T1000 (cell line): Measurements from ENCODE around the gene PDE4C.

Source experiments
- DNase-seq: peaks from one replicate; lab custom pipeline; 2025; ENCODE audit warnings: mixed read lengths; lab: John Stamatoyannopoulos, UW

PDE4C gene

DNA sequence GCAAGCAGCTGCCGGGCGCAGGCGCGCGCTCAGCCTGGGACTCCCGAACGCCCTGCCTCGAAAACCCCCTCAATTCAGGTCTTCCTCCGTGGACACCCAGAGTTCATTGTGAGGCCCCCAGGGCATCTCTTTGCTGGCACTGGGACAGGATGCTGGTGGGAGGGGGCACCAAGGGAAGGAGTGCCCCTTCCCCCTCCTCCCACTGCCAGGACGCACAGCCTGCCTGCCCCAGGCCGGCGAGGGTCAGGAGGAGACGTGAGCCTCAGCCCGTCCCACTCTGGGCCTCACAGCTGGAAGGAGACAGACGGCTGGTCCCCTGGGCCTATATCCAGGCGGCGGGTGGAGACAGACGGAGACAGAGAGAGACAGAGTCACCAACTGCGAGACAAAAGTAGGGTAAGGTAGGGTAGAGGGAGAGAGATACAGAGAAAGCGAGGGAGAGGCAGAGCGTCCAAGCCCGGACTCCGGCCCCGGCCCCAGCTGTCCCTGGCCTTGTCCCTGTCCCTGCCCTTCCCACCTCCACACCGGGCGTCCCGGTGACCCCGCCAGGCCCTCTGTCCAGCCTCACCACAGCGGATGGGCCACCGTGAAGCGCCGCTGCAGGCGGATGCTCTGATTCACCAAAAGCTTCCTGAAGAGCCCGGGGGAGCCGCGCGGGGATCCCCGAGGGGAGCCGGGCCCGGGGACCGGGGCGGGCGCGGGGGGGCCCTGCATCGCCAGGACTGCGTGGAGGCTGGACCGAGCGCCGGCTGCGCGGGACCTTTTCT, at the start of gene PDE4C:
Gene PDE4C (minus strand): TSS at position 737 of the 767 bp plus-strand sequence. CDS start 23 bp downstream, at position 714.
- DNase-seq = no peak

DNA sequence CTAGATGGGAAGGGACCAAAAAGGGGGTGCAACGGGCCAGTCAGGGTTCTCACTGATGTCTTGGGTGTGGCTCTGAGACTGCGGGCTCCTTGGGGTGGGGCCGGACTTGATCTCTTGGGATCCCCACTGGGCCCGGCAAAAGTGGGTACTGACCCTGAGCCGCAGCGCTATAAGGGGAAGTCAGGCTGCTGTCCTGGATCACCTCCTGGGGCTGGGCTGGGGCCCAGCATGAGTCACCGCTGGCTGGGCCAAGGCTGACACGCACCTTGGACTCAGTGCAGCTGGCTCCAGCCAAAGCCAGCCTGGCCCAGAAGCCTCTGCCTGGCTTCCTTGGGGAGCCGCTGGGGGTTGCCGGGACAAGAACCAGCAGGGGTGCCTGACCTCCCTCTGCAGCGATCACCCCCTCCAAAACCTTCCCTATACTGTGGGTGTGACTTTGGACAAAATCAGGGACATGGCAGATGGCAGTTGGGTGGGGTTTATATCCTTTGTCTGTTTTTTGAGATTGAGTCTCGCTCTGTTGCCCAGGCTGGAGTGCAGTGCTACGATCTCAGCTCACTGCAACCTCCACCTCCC, 48.6 kb upstream of the PDE4C start:
- DNase-seq = peak; percentile 66

DNA sequence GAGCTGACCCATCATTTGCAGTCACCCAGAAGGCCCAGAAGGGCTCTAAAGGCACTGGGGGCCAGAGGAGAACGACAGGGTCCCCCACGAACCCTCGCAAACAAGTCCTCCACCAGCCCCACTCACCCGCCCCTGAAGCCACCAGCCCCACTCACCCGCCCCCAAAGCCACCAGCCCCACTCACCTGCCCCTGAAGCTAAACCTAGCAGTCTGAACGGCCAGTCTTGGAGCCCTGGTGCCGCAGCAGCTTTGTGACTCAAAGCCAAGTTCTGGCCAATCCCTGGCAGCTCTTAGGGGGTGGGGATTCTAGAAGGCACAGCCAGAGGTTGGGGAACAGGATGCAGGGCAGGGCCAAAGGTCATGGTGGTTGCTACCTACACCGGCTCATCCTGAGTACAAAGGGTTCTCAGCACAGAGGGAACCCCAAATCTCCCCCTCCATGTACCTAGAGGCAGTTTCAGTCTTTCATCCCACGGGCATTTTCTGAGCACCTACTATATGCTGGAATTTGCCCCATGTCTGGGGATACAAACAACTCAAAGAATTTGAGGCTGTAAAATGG, 48.1 kb upstream of the PDE4C start, which contains the start of gene IQCN:
Gene IQCN (minus strand): TSS at position 234 of the 562 bp plus-strand sequence. CDS start 4,974 bp downstream, outside the sequence.
- DNase-seq = no peak

DNA sequence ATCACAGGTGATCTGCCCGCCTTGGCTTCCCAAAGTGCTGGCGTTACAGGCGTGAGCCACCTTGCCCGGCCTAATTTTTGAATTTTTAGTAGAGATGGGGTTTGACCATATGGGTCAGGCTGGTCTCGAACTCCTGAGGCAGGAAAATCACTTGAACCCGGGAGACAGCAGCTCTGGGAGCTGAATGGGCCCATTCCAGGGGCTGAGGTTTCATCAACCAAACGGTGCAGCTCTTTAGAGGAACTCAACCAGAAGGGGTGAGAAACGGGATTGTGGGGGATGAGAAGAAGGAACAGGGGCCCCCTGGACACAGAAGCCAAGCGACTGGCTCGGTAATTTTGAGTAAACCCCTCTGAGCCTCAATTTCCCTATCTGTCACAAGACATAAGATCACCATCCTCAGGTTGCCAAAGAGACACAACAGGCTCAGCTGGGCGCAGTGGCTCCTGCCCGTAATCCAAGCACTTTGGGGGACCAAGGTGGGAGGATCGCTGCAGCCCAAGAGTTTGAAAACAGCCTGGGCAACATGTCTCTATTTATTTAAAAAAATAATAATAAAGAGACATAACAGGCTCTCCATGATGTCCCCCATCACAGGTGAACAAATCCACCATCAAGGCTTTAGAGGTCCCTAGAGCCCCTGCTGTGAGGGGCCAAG, 47.5 kb upstream of the PDE4C start:
- no peak for DNase-seq

DNA sequence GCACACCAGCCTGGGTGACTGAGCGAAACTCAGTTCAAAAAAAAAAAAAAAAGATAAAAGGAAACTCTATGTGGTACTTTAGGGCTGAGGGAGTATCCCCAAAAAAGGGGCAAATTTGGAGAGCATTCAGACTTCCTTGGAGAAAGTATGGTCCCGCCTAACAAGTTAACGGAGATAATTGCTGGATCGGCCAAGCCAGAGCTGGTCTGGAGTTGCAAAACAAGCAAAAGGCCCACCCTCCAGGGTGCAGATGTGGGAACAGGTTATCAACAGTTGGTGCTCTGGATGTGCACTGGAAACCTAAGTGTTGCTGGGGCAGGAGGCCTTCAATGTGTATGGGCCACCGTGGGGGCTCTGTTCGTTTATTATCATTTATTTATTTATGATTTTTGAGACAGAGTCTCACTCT, 45.2 kb upstream of the PDE4C start:
- no peak for DNase-seq

DNA sequence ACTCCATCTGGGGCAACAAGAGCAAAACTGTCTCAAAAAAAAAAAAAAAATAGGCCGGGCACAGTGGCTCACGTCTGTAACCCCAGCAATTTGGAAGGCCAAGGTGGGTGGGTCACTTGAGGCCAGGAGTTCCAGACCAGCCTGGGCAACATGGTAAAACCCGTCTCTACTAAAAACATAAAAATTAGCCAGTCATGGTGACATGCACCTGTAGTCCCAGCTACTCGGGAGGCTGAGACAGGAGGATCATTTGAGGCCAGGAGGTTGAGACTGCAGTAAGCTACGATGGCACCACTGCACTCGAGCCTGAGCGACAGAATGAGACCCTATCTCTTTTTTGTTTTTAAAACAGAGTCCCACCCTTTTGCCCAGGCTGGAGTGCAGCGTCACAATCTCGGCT, 44.1 kb upstream of the PDE4C start:
- DNase-seq = no peak

DNA sequence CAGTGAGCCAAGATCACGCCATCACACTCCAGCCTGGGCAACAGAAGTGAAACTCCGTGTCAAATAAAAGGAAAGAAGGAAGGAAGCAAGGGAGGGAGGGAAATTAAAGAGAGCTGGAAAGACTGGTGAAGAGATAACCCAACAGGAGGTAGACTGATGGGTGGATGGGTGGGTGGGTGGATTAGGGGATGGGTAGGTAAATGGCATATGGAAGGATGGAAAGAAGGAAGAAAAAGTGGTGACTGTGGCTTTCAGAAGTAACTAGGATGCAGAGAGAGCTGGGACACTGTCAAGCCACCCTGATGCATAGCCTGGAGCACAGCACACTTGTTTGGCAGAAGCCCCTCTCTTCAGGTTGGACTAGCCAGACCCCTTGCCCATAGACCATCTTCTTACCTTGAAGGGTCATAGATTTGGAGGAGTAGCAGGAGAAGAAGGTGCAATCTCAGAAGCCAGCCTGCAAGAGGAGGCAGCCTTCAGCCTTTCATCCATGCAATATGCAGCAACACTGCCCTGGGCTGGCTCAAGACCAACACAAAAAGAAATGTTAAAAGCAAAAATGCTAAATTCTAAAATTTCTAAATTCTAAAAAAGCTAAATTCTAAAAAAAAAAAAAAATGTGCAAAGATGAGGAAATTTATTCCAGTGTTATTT, 43.0 kb upstream of the PDE4C start:
- no peak for DNase-seq

DNA sequence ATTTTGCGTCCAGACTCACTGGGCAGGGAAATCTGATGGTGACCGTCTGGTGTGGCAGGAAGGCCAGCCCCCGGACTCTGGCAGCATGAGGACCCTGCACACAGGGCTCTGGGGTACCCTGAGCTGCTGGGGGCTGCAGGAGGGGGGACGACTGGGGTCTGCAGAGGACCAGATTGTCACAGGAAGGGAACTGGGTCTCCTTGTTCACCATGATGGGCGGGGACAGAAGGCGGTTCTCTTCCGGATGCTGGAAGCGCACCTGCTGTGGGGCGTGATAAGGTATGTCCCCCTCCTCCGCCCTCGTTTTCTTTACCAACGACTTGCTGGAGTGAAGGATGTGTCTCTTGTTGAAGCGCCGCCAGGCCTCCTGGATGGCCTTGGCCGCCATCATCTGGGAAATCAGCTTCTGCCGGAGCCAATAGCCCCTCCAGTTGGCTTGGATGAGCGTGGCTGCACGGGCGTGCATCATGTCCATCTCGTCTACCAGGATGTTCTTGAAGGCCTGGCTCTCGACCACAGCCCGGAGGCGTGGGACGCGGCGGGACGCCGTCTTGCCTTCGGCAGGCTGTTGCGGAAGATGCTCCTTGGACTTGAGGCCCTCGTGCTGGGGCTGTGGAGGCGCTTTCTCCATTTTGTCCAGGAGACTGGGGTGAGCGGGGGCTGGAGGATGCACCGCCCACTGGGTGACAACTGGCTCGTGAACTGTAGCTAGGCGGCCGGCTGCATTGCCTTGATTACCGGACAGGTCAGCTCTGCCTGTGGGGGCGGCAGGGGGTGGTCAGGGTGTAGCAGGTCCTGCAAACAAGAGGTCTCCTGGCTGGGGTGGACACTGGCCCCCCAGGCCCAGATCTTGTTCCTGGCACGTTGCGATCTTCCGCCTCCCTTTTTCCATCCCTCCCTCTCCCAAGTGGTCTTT, 40.8 kb upstream of the PDE4C start:
- no peak for DNase-seq

DNA sequence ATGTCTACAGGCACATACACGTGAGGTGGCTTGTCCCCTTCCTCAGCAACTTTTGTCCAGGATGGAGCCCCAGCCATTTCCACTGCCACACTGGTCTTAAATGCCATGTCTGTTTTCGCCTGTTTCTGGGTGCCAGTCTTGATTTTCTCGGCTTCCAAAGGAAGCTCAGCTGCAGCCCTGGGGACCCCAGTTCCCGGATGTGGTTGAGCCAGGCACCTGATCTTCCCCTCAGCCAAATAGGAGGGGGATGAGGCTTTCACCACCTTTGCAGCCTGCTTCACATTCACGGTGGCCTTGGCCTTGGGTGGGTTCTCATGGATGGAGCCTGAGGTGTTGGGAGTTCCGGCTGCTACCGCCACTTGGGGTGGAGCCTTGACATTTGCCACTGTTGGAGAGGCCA, 39.3 kb upstream of the PDE4C start:
- no peak for DNase-seq

DNA sequence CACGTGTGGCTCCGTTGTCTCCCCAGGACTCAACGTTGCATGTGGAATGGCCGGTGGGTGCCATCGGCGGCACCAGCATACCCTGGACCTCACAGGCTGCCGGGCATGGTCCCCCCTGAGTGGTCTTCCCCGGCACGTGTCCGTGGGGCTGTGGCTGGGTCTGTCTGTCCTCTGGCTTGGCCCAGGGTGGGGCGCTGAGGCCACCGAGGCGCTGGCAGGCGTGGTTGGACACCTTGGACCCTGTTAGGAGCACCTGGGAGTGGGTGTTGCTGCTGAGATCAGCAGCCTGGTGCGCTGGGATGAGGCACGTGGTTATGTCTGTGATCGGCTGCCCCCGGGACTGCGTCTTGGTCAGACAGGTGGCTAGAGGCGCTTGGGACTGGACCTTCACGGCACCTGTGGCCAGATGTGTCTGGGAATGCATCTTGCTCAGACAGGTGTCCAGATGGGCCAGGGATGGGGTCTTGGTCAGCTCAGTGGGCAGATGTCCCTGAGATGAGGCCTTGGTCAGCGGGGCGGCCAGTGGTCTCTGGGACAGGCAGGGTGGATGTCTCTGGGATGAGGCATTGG, 38.8 kb upstream of the PDE4C start:
- no peak for DNase-seq

DNA sequence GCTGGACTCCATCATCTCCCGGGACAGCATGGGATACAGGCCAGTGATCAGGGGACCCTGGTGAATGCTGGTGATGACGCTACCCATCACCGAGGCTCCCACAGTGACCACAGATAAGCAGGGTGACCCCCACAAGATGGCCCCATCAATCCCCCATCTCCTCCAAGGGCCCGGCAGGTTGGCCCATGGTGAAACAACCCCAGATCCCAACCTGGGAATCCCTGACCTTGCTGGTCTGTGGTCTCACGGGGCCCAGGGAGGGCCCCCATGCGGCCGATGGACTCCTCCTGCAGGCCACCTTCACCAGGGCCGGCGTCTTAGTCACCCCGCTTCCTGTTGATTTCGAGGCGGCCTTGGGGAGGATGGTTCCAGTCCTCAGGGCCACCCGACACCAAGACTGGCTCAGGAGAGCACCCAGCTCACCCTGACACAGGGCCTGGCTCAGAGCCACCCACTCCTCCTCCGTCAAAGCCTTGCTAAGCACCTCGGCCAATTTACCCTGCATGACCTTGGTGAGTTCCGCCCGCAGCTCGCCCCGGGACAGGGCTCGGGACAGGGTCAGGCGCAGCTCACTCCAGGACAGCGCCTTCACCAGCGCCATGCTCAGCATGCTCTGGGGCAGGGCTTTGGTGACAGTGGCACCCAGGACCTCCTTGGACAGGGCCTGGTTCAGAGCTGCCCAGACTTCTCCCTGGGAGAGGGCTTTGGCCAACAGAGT, 38.1 kb upstream of the PDE4C start:
- DNase-seq = no peak

DNA sequence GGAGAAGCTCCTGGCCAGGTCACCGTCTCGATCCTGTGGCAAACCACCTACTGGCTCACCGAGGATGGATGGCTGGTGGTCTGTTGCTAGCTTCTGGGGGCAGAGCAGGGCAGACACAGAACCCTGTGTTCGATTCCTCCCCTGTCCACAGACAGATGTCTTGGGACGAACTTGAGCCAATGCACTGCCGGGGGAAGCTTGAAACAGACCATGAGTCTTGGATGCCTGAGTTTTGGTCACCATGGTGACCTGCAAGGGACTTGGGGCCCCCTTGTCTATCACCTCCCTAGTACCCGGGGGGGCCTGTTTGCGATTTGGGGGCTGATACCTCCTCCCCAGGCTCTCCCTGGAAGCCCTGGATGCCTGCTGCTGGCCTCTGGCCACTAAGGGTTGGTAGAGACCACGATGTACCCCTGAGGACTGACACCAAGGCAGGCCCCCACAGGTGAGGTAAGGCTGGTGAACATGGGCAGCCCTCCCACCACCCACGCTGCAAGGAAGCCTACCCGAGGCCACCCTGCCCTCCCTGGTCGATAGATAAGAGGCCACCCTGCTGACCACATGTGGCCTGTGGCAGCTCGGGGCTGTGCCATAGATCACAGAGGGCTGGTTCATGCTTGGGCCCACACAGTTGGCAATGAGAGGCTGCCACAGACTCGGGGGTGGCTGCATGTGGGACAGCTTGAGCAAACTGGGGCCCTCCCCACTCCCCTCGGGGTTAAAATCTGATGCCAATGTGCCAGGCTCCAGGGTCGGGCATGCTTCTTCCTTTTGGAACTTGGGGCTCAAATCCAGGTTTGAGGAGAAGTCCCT, 37.3 kb upstream of the PDE4C start:
- DNase-seq = no peak

DNA sequence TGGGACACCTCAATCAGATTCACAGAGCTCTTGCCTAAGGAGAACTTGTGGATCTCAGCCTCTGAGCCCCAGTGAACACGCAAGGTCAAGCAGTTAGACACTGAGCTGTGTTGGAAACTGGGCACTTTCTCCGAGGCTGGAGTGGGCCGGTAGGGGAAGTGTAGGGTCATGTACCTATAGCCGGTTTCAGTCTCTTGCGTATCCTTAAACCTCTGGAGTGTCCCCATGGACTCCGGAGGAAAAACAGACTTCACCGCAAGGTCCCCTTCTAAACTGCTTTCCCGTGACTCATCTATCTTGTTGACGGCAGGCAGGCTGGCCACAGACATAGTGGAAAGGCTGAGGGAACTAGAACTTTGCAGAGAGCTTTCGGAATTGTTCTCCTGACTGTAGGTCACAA, 36.7 kb upstream of the PDE4C start:
- DNase-seq = no peak

DNA sequence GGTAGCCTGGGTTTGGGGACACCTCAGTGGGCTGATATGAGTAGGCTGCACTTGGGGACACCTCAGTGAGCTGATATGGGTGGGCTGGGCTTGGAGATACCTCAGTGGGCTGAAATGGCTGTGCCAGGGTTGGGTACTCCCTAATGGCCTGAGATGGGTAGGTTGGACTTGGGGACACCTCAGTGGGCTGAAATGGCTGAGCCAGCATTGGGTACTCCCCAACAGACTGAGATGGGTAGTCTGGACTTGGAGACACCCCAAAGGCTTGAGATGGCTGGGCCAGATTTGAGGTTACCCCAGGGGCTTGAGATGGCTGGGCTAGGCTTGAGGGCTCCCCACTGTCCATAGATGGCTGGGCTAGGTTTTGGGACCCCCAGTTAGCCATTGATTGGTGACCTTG, 35.9 kb upstream of the PDE4C start:
- no peak for DNase-seq

DNA sequence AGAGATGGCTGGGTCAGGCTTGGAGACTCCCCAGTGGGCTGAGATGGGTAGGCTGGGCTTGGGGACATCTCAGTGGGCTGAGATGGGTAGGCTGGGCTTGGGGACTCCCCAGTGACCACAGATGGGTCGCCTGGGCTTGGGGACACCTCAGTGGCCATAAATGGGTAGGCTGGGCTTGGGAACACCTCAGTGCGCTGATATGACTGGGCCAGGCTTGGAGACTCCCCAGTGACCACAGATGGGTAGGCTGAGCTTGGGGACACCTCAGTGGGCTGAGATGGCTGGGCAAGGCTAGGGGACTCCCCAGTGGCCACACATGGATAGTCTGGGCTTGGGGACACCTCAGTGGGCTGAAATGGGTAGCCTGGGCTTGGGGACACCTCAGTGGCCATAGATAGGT, 35.2 kb upstream of the PDE4C start:
- no peak for DNase-seq

DNA sequence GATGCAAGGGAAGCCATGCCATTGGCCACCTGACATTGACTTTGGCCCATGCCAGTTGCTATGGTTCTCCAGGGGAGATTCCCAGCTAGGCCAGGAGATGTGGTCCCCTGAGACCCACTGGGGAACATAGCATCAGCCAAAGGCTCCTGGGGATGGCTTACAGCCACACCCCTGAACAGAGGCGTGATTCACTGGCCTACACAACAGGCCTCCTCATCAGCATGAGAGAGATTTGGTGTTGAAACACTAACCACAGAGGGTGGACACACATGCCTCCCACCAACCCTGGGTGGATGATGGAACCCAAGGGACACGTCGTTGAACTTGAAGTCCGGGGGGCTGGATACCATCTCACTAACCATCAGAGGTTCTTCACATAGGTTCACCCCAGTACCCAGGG, 33.7 kb upstream of the PDE4C start:
- DNase-seq = no peak

DNA sequence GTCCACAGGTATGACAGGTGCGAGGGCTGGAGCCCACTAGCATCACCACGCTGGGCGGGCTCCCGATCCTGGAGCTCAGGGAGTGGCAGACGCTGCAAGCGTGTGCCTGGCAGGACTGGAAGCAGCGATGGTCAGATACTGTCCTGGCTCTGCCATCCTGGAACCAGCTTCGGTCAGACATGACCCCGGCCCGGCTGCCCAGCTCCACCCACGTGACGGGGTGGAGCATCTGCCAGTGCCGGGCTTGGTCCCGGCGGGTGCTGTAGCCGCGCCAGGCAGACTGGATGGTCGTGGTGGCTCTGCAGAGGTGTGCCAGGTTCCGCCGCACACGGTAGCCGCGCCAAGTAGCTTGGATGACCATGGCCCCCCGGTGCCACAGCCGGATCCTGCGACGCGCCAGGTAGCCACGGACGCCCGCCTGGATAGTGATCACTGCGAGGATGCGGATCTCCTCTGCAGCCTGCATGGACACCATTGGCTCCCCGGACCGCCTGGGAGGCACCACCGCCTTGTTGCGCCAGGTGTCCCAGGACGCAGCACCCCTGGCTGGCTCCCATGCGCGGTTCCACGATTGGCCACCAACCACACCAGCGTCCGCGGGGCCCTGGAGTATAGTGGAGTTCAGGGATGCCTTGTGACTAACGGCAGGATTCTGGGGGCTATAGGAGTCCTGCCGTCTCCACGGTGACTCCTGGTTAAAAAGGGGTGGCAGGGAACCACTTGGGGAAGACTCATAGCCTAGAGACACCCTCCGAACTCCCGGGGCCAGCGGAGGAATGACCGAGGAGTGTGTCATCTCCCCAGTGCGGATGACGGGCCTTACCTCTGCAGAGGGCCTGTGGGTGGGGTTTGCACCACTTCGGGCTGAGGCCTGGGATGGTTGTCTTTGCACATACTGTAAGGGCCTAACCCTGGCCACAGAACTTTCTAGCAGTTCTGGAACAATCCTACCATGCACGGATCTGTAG, 31.5 kb upstream of the PDE4C start:
- DNase-seq = no peak
